OCI-LY7 (cell line): ENCODE results near the gene CD1B.
"Not testable (repeated sequence)": the region's sequence is repeated elsewhere in the genome, so short reads cannot be mapped to it uniquely, and the experiment has no call there.

Experiments used
- CTCF ChIP-seq: fragments of 200-600 bp; sonication (generic); conservative IDR thresholded peaks from 2 replicates; pipeline ENCODE4 v1.5.1; 2014; ENCODE audit warnings: mild to moderate bottlenecking, antibody characterized with exemption, low read length, moderate library complexity, mixed read lengths
- EZH2phosphoT487 ChIP-seq: fragments of 200-600 bp; sonication (generic); IDR thresholded peaks from 2 replicates; pipeline ENCODE4 v1.6.1; 2018; ENCODE audit warnings: low read depth, borderline replicate concordance, mild to moderate bottlenecking, mixed run types, antibody characterized with exemption, low read length, moderate library complexity, mixed read lengths

GRCh38 chr1:158374101-158374500 is 42.8 kb upstream of the CD1B start:
- not testable (repeated sequence) for TF ChIP-seq CTCF, EZH2phosphoT487
